Endothelial cell of umbilical vein (primary cell): ENCODE results near the gene ATP5IF1. TPM values are rescaled to one million over a fixed set of nuclear protein-coding genes. Genes with fewer than 3 reads are reported as not detected.

ENCODE experiments used
- BruUV-seq: library from RNA; stranded (reverse); fragments of 400-500 nt; replicated peaks from 2 replicates; lab custom pipeline; 2021; lab: Mats Ljungman, UMichigan
- CTCF ChIA-PET: fragments of 300-600, 350-600 bp; sonication (Branson Sonifier 250); formaldehyde crosslinking; loops from one replicate; lab custom pipeline; 2021; ENCODE audit warnings: antibody characterized with exemption, inconsistent platforms; lab: Charles Lee
- POLR2A ChIA-PET: fragments of 300-600, 350-600 bp; sonication (Branson Sonifier 250); formaldehyde crosslinking; loops from one replicate; lab custom pipeline; 2021; ENCODE audit warnings: antibody characterized with exemption, inconsistent platforms; lab: Charles Lee
- DNase-seq: peaks from one replicate; pipeline ENCODE4 v3.0.0-alpha.2; 2011; ENCODE audit warnings: low read depth, low spot score
- FAIRE-seq: peaks from 2 replicates; lab custom pipeline; 2011; peaks lifted over from hg19 to GRCh38; lab: Jason Lieb, UNC
- H2AFZ ChIP-seq: 2 replicates; pipeline ENCODE4 v1.6.0; 2012; ENCODE audit warnings: low read depth, low read length, control low read depth, inconsistent platforms
- H3K27ac ChIP-seq: 2 replicates; pipeline ENCODE4 v1.5.1; 2011; ENCODE audit warnings: low read depth, mild to moderate bottlenecking, control low read depth, low read length, moderate library complexity; ENCODE audit not compliant: insufficient read depth
- H3K27me3 ChIP-seq, 2 experiments: 2 replicates each; pipeline versions ENCODE4 v1.6.0 to v1.6.1; 2011; ENCODE audit warnings: low read length in 2 of 2, mixed read lengths in 1 of 2; ENCODE audit not compliant: control insufficient read depth in 2 of 2, insufficient read depth in 2 of 2
- H3K36me3 ChIP-seq, 2 experiments: 2 replicates in 1 of 2; 3 replicates in 1 of 2; pipeline ENCODE4 v1.5.1; 2011; ENCODE audit warnings: low read length in 2 of 2, mild to moderate bottlenecking in 1 of 2, moderate library complexity in 1 of 2; ENCODE audit not compliant: control insufficient read depth in 2 of 2, insufficient read depth in 2 of 2; ENCODE audit errors: extremely low read depth in 1 of 2
- H3K4me1 ChIP-seq: 3 replicates; pipeline ENCODE4 v1.5.1; 2011; ENCODE audit warnings: mild to moderate bottlenecking, low read length; ENCODE audit not compliant: control insufficient read depth, insufficient read depth; ENCODE audit errors: extremely low read depth
- H3K4me2 ChIP-seq: 2 replicates; pipeline ENCODE4 v1.6.1; 2011; ENCODE audit warnings: low read length, control low read depth, mixed read lengths; ENCODE audit not compliant: insufficient read depth
- H3K4me3 ChIP-seq, 3 experiments: fragments of 200-600 bp in 1 of 3; sonication (generic), shearing (Covaris generic) in 1 of 3; replicated peaks in 1 of 3; 2 replicates each; pipeline ENCODE4 v1.5.1; 2011 to 2016; ENCODE audit warnings: control low read depth in 3 of 3, low read length in 3 of 3, mild to moderate bottlenecking in 2 of 3, inconsistent platforms in 1 of 3, low read depth in 1 of 3, moderate library complexity in 1 of 3; ENCODE audit not compliant: insufficient read depth in 1 of 3
- H3K79me2 ChIP-seq: 2 replicates; pipeline ENCODE4 v1.6.0; 2012; ENCODE audit warnings: low read length, inconsistent platforms; ENCODE audit not compliant: control insufficient read depth, insufficient read depth
- H3K9ac ChIP-seq: replicated peaks from 2 replicates; pipeline ENCODE3; 2011; ENCODE audit warnings: low read length, control low read depth; ENCODE audit not compliant: insufficient read depth; ENCODE audit errors: extremely low read depth
- H3K9me1 ChIP-seq: replicated peaks from 3 replicates; pipeline ENCODE4 v1.6.0; 2011; ENCODE audit warnings: mild to moderate bottlenecking, low read length; ENCODE audit not compliant: control insufficient read depth, insufficient read depth; ENCODE audit errors: extremely low read depth
- H3K9me3 ChIP-seq: replicated peaks from 2 replicates; pipeline ENCODE4 v1.5.1; 2012; ENCODE audit warnings: low read length, inconsistent platforms; ENCODE audit not compliant: control insufficient read depth, insufficient read depth
- H4K20me1 ChIP-seq: replicated peaks from 2 replicates; pipeline ENCODE3; 2011; ENCODE audit warnings: mild to moderate bottlenecking, low read length; ENCODE audit not compliant: control insufficient read depth, insufficient read depth; ENCODE audit errors: extremely low read depth
- EZH2 ChIP-seq: IDR thresholded peaks from 2 replicates; pipeline ENCODE4 v1.6.1; 2012; ENCODE audit warnings: borderline replicate concordance, low read depth, mild to moderate bottlenecking, moderate library complexity, low read length, inconsistent platforms; ENCODE audit not compliant: severe bottlenecking
- FOS ChIP-seq: IDR thresholded peaks from 2 replicates; pipeline ENCODE4 v1.6.1; 2011; ENCODE audit warnings: mild to moderate bottlenecking, low read length, moderate library complexity, borderline replicate concordance; ENCODE audit not compliant: insufficient read depth
- GATA2 ChIP-seq: IDR thresholded peaks from 2 replicates; pipeline ENCODE4 v1.7.0; 2011; ENCODE audit warnings: low read depth, mild to moderate bottlenecking, moderate library complexity, mixed read lengths, low read length; ENCODE audit not compliant: insufficient read length, insufficient read depth
- JUN ChIP-seq: IDR thresholded peaks from 2 replicates; pipeline ENCODE4 v1.6.1; 2011; ENCODE audit warnings: borderline replicate concordance, low read depth; ENCODE audit not compliant: insufficient read length, insufficient read depth
- MYC ChIP-seq: IDR thresholded peaks from one replicate; pipeline ENCODE4 v1.6.1; 2011; ENCODE audit warnings: mild to moderate bottlenecking, low read depth, low read length
- POLR2A ChIP-seq: IDR thresholded peaks from 2 replicates; pipeline ENCODE4 v1.6.1; 2012; ENCODE audit warnings: low read depth, mild to moderate bottlenecking, control low read depth, low read length
- POLR2AphosphoS5 ChIP-seq: IDR thresholded peaks from 2 replicates; pipeline ENCODE4 v1.6.1; 2012; ENCODE audit warnings: low read depth, mild to moderate bottlenecking, control low read depth, low read length, moderate library complexity; ENCODE audit not compliant: insufficient read depth
- dilution Hi-C: fragments of 300-500 bp; cut with MboI; formaldehyde crosslinking; loops from one replicate; pipeline ENCODE4 v1.15.0; 2019; ENCODE audit warnings: low sequenced_read_pairs; ENCODE audit not compliant: extremely low pct_ligation_motif_present
- intact Hi-C: fragments of 100-400 bp; cut with micrococcal nuclease; formaldehyde crosslinking; loops from one replicate; pipeline ENCODE4 v1.10.0; 2022
- polyA plus RNA-seq, 4 experiments: library from polyadenylated mRNA; depleted of rRNA in 3 of 4; stranded (reverse) in 3 of 4; unstranded in 1 of 4; fragments of >200 nt; gene quantifications; 2 replicates each; pipeline versions ENCODE4 v1.2.1 to v1.2.3, GENCODE V29; 2011 to 2012; ENCODE audit warnings: missing spikeins in 1 of 4
- total RNA-seq: library from RNA; stranded (reverse); gene quantifications from 2 replicates; pipeline ENCODE4 v1.2.3, GENCODE V29; 2021
- TF ChIP-seq, protein P1 (sequence below): IDR thresholded peaks from 2 replicates; pipeline ENCODE4 v1.6.1; 2011; ENCODE audit not compliant: insufficient read depth, insufficient read length
- TF ChIP-seq, protein P2 (sequence below), 2 donors: IDR thresholded peaks; 1 replicate in 1 of 2; 2 replicates in 1 of 2; pipeline ENCODE4 v1.5.1; 2011; ENCODE audit warnings: low read length in 2 of 2, mild to moderate bottlenecking in 2 of 2, moderate library complexity in 2 of 2, control low read depth in 1 of 2, inconsistent platforms in 1 of 2, low read depth in 1 of 2; ENCODE audit not compliant: insufficient read depth in 1 of 2; ENCODE audit errors: extremely low read depth in 1 of 2

Gene ATP5IF1
- total and polyA plus RNA-seq, 2 donors (not counting 3 experiments of a cell fraction or from before 2014, with no cell fraction given) = 133 to 243 TPM

DNA sequence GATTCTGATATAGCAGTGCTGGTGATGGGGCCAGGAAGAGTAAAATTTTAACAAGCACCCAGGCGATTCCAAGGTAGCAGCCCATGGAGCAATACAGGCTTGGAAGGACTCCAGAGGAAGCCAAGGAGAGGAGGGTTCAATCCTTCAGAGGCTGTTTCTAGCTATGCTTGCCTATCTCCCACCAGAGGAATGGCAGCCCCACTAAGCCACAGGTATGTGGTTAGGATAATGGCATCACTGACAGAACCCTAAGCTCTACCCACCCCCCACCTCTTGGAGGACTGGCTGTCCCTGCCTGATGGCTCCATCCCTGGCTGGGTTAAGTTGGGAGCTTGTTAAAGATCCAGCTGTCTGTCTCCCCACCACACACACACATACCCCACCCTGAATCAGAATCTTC is 40.1 kb upstream of the ATP5IF1 start:
- Histone ChIP-seq H2AFZ (no peak overlapping the region), H3K9ac (no peak overlapping the region), H3K4me1 (peaks cover 2% of the 10 kb centered on the region), H3K27ac (no peak overlapping the region), H3K27me3 (no peaks in the 10 kb centered on the region), H3K79me2 (no peaks in the 10 kb centered on the region), H4K20me1 (no peaks in the 10 kb centered on the region), H3K4me2 (no peak overlapping the region), H3K4me3 (no peak overlapping the region), H3K36me3 (peaks cover 8 to 15% of the 10 kb centered on the region in 2 experiments), H3K9me1 (no peaks in the 10 kb centered on the region), H3K9me3 (no peaks in the 10 kb centered on the region)
- FAIRE-seq (no peak), DNase-seq (no peak)
- POLR2A ChIA-PET = no interaction called here
- dilution Hi-C loops = no loop called here
- intact Hi-C loops = no loop called here
- CTCF ChIA-PET = interaction anchor here (1.3 to 5.0 kb wide), 6 partner anchors 8 to 111 kb away, joined by 3 to 47 read pairs (median 6); no protein-coding TSS in a partner anchor
- BruUV-seq = no TSS peak
- TF ChIP-seq POLR2AphosphoS5 = no peak
- TF ChIP-seq, protein P1, sequence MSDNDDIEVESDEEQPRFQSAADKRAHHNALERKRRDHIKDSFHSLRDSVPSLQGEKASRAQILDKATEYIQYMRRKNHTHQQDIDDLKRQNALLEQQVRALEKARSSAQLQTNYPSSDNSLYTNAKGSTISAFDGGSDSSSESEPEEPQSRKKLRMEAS = no peak
- no peak for TF ChIP-seq EZH2
- no peak for TF ChIP-seq FOS
- TF ChIP-seq, protein P2, sequence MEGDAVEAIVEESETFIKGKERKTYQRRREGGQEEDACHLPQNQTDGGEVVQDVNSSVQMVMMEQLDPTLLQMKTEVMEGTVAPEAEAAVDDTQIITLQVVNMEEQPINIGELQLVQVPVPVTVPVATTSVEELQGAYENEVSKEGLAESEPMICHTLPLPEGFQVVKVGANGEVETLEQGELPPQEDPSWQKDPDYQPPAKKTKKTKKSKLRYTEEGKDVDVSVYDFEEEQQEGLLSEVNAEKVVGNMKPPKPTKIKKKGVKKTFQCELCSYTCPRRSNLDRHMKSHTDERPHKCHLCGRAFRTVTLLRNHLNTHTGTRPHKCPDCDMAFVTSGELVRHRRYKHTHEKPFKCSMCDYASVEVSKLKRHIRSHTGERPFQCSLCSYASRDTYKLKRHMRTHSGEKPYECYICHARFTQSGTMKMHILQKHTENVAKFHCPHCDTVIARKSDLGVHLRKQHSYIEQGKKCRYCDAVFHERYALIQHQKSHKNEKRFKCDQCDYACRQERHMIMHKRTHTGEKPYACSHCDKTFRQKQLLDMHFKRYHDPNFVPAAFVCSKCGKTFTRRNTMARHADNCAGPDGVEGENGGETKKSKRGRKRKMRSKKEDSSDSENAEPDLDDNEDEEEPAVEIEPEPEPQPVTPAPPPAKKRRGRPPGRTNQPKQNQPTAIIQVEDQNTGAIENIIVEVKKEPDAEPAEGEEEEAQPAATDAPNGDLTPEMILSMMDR (IDR thresholded peaks at IDR 0.05; ENCODE audit: extremely low read depth in 1 of 2, insufficient read depth in 1 of 2, low read depth in 1 of 2, low read length in 2 of 2) = no peak
- TF ChIP-seq JUN = no peak
- TF ChIP-seq MYC = no peak
- TF ChIP-seq POLR2A = no peak
- TF ChIP-seq GATA2 = no peak
